ENCODE measurements around the gene SLC24A3.

The SLC24A3 gene

DNA sequence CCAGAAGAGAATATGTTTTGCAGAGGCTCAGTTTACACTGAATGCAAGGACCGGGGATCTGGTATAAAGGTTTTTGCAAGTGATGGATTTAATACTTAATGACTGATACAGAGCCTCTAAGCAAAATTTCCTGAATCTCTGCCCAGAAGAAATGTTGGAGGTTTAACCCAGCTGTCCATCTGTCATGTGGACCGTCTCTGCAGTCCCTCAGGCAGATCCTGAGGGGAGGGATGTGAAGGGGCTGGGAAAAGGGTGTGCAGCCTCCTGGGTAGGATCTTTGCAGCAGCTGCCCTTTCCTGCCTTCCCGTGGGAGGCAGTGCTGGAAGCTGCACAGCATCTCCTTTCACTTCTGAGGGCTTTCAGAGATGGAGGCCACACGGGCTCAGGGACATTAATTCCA, 207.0 kb downstream of the SLC24A3 start:
- TF ChIP-seq, protein P1, sequence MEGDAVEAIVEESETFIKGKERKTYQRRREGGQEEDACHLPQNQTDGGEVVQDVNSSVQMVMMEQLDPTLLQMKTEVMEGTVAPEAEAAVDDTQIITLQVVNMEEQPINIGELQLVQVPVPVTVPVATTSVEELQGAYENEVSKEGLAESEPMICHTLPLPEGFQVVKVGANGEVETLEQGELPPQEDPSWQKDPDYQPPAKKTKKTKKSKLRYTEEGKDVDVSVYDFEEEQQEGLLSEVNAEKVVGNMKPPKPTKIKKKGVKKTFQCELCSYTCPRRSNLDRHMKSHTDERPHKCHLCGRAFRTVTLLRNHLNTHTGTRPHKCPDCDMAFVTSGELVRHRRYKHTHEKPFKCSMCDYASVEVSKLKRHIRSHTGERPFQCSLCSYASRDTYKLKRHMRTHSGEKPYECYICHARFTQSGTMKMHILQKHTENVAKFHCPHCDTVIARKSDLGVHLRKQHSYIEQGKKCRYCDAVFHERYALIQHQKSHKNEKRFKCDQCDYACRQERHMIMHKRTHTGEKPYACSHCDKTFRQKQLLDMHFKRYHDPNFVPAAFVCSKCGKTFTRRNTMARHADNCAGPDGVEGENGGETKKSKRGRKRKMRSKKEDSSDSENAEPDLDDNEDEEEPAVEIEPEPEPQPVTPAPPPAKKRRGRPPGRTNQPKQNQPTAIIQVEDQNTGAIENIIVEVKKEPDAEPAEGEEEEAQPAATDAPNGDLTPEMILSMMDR (IDR thresholded peaks at IDR 0.05; ENCODE audit: low read depth, low read length, poor library complexity, severe bottlenecking), result no peak
- TF ChIP-seq EZH2phosphoT487 (IDR thresholded peaks at IDR 0.05; ENCODE audit: borderline replicate concordance, low read length), result no peak
- Histone ChIP-seq H3K4me2 (ENCODE audit: low read length) (no peak overlapping the region), H3F3A (ENCODE audit: control insufficient read depth, insufficient read depth) (no peaks in the 10 kb centered on the region), H3K79me2 (ENCODE audit: control insufficient read depth, low read length) (no peaks in the 10 kb centered on the region), H3K4me1 (ENCODE audit: control insufficient read depth, low read length) (no peaks in the 10 kb centered on the region), H3K27ac (ENCODE audit: low read depth, low read length) (no peak overlapping the region), H3K4me3 (ENCODE audit: low read length) (no peak overlapping the region), H3K9me3 (ENCODE audit: control insufficient read depth, insufficient read depth, low read length) (no peaks in the 10 kb centered on the region), H4K20me1 (ENCODE audit: control insufficient read depth, insufficient read depth, low read depth, low read length) (no peaks in the 10 kb centered on the region; the same call in 1 of the 2 replicates), H3K27me3 (ENCODE audit: control insufficient read depth, low read length) (no peaks in the 10 kb centered on the region), H3K36me3 (ENCODE audit: control insufficient read depth, low read length) (no peaks in the 10 kb centered on the region), H3K9me2 (replicated peaks; ENCODE audit: control insufficient read depth, low read length) (no peaks in the 10 kb centered on the region)

DNA sequence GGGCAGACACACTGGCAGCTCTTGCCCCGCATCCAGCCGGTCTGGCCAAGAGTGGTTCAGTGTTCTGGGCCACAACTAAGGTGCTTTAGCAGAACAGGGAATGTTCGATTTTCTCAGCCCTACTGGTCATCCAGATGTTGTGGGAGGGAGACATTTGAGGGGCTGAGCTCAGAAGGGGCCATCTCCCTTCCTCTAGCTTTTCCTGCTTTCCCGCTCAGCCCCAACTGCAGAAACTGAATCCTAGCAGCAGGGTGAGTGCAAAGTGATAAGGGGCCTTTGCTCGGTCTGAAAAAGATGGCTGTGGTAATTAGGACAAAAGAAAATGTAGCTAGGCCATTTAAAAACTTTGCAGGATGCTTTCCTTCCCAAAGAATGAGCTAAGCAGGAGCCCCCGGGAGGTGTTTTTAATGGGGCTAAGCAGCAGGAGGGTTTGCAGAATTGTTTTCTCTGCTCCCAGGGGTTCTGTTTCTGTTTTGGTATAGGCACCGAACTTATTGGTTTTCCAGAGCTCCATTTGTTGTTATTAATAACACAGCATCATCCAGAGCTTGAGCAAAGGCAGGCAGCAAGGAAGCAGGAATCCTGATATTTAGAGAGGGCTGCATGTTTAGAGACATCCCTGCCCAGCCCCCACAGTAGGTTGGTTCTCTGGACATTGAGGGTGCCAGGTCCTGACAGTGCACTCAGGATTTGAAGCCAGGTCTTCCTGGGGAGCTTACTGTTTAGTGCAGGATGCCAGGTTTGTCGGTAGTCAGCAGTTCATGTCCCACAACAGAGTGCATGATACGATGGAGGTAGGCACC, 210.9 kb downstream of the SLC24A3 start:
- H3K4me3 ChIP-seq (ENCODE audit: low read length), result no peak overlapping the region
- no peaks in the 10 kb centered on the region for H4K20me1 ChIP-seq (ENCODE audit: control insufficient read depth, insufficient read depth, low read depth, low read length)
- no peaks in the 10 kb centered on the region for H3F3A ChIP-seq (ENCODE audit: control insufficient read depth, insufficient read depth)
- no peaks in the 10 kb centered on the region for H3K79me2 ChIP-seq (ENCODE audit: control insufficient read depth, low read length)
- no peaks in the 10 kb centered on the region for H3K9me3 ChIP-seq (ENCODE audit: control insufficient read depth, insufficient read depth, low read length)
- no peak overlapping the region for H3K4me2 ChIP-seq (ENCODE audit: low read length)
- H3K36me3 ChIP-seq (ENCODE audit: control insufficient read depth, low read length), result no peaks in the 10 kb centered on the region
- no peak overlapping the region for H3K27ac ChIP-seq (ENCODE audit: low read depth, low read length)
- H3K4me1 ChIP-seq (ENCODE audit: control insufficient read depth, low read length), result no peaks in the 10 kb centered on the region
- TF ChIP-seq, protein P1 (IDR thresholded peaks at IDR 0.05; ENCODE audit: low read depth, low read length, poor library complexity, severe bottlenecking), result no peak
- no peak for TF ChIP-seq EZH2phosphoT487 (IDR thresholded peaks at IDR 0.05; ENCODE audit: borderline replicate concordance, low read length)
- no peaks in the 10 kb centered on the region for H3K27me3 ChIP-seq (ENCODE audit: control insufficient read depth, low read length)
- no peaks in the 10 kb centered on the region for H3K9me2 ChIP-seq (replicated peaks; ENCODE audit: control insufficient read depth, low read length)

DNA sequence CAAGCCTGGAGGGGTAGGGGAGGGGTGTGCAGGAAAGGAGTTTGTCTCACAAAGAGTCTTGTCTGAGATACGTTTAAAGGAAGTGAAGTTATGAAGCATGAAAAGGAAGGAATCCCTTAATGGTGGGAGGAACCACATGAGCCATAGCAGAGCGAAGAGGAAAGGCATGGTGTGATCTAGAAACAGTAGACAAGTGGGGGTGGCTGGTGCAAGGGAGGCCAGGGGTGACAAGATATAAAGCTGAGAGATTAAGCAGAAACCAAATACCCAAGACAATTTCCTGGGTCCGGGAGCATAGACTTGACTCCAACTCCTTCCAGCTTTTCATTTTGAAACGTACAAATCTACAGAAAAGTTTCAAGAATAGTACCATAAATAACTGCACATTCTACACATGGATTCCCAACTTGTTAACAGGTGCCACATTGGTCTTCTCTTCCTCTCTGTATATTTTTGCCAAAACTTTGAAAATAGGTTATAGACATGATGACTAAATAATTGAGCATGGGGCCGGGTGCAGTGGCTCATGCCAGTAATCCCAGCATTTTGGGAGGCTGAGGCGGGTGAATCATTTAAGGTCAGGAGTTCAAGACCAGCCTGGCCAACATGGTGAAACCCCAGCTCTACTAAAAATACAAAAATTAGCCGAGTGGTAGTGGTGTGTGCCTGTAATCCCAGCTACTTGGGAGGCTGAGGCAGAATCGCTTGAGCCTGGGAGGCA, 211.6 kb downstream of the SLC24A3 start:
- no peaks in the 10 kb centered on the region for H4K20me1 ChIP-seq (ENCODE audit: control insufficient read depth, insufficient read depth, low read depth, low read length)
- H3K79me2 ChIP-seq (ENCODE audit: control insufficient read depth, low read length), result no peaks in the 10 kb centered on the region
- H3K9me2 ChIP-seq (replicated peaks; ENCODE audit: control insufficient read depth, low read length), result no peaks in the 10 kb centered on the region
- H3K9me3 ChIP-seq (ENCODE audit: control insufficient read depth, insufficient read depth, low read length), result no peaks in the 10 kb centered on the region
- H3K27me3 ChIP-seq (ENCODE audit: control insufficient read depth, low read length), result no peaks in the 10 kb centered on the region
- no peak overlapping the region for H3K4me2 ChIP-seq (ENCODE audit: low read length)
- H3K36me3 ChIP-seq (ENCODE audit: control insufficient read depth, low read length), result no peaks in the 10 kb centered on the region
- no peak for TF ChIP-seq EZH2phosphoT487 (IDR thresholded peaks at IDR 0.05; ENCODE audit: borderline replicate concordance, low read length)
- TF ChIP-seq, protein P1 (IDR thresholded peaks at IDR 0.05; ENCODE audit: low read depth, low read length, poor library complexity, severe bottlenecking), result no peak
- no peaks in the 10 kb centered on the region for H3K4me1 ChIP-seq (ENCODE audit: control insufficient read depth, low read length)
- H3K27ac ChIP-seq (ENCODE audit: low read depth, low read length), result no peak overlapping the region
- H3K4me3 ChIP-seq (ENCODE audit: low read length), result no peak overlapping the region
- no peaks in the 10 kb centered on the region for H3F3A ChIP-seq (ENCODE audit: control insufficient read depth, insufficient read depth)

Data from DOHH2 (cell line).